Thyroid gland (tissue), 4 donors: ENCODE measurements around the gene TMEM19. TPM values are rescaled to one million over a fixed set of nuclear protein-coding genes. Genes with fewer than 3 reads are reported as not detected.

Source experiments
- DNase-seq, 2 donors: peaks; one replicate each; pipeline ENCODE4 v3.0.0-alpha.2; 2019
- H3K27ac ChIP-seq, 3 donors: fragments of 200-600 bp; sonication (generic); 1 replicate in 2 of 3; 2 replicates in 1 of 3; pipeline ENCODE4 v1.5.1; 2016 to 2019; ENCODE audit warnings: mild to moderate bottlenecking in 1 of 3, moderate library complexity in 1 of 3
- H3K27me3 ChIP-seq: fragments of 200-600 bp; sonication (generic); one replicate; pipeline ENCODE4 v1.5.1; 2019
- H3K36me3 ChIP-seq, 2 donors: fragments of 200-600 bp; sonication (generic); one replicate each; pipeline ENCODE4 v1.5.1; 2016 to 2019
- H3K4me1 ChIP-seq, 2 donors: fragments of 200-600 bp; sonication (generic); one replicate each; pipeline ENCODE4 v1.5.1; 2017 to 2019
- H3K4me3 ChIP-seq, 3 donors: fragments of 200-600 bp; sonication (generic); replicated peaks in 1 of 3; 1 replicate in 2 of 3; 2 replicates in 1 of 3; pipeline ENCODE4 v1.5.1; 2016; ENCODE audit warnings: mild to moderate bottlenecking in 1 of 3
- H3K9me3 ChIP-seq: fragments of 200-600 bp; sonication (generic); one replicate; pipeline ENCODE4 v1.5.1; 2017
- POLR2A ChIP-seq, 2 donors: fragments of 450-650 bp; IDR thresholded peaks; one replicate each; pipeline ENCODE4 v1.6.1; 2017; ENCODE audit warnings: antibody characterized with exemption in 2 of 2, mild to moderate bottlenecking in 2 of 2, moderate library complexity in 1 of 2
- WGBS, 2 donors: methylation state at CpG; one replicate each; pipeline ENCODE4 v1.1.5; 2017; 5-methylcytosine and 5-hydroxymethylcytosine counted together
- intact Hi-C: fragments of 100-400 bp; cut with DNase I; formaldehyde crosslinking; loops from one replicate; pipeline ENCODE4 v1.15.1; 2023
- total RNA-seq, 4 donors: library from RNA; depleted of rRNA; stranded (reverse); fragments of >200 nt; gene quantifications; one replicate each; pipeline ENCODE4 v1.2.3, GENCODE V29; 2016
- TF ChIP-seq, protein P1 (sequence below), 6 experiments: fragments of 200-600 bp in 3 of 6; fragments of 450-650 bp in 3 of 6; sonication (generic) in 3 of 6; IDR thresholded peaks; one replicate each; pipeline ENCODE4 v1.5.1; 2016 to 2019; ENCODE audit warnings: antibody characterized with exemption in 6 of 6, mild to moderate bottlenecking in 2 of 6, inconsistent platforms in 1 of 6, moderate library complexity in 1 of 6

The TMEM19 gene
- total RNA-seq, 4 donors from 2014 or later, result 29.3 to 50.0 (median 47.4) TPM

DNA sequence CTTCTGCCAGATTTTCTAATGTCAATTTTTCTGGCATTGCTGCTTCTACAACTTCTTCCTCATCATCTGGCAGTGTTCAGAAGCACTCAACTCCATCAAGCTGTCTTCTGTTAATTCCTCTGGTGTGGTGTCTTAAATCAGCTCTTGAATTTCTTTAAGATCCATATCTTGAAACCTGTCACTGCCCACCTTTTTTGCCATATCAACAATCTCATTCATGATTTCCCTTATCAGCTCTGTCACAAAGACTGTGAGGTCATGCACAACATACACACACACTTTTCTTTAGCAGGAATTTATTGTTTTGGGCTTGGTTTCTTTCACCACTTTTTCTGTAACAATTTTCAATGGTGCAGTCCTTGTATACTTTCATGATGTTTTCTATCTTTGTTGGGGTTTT is 14.6 kb upstream of the TMEM19 start:
- no peaks in the 10 kb centered on the region for H3K4me1 ChIP-seq
- intact Hi-C loops, result no loop called here
- no peak for DNase-seq
- no peaks in the 10 kb centered on the region for H3K27me3 ChIP-seq
- H3K36me3 ChIP-seq, result no peaks in the 10 kb centered on the region
- TF ChIP-seq, protein P1, sequence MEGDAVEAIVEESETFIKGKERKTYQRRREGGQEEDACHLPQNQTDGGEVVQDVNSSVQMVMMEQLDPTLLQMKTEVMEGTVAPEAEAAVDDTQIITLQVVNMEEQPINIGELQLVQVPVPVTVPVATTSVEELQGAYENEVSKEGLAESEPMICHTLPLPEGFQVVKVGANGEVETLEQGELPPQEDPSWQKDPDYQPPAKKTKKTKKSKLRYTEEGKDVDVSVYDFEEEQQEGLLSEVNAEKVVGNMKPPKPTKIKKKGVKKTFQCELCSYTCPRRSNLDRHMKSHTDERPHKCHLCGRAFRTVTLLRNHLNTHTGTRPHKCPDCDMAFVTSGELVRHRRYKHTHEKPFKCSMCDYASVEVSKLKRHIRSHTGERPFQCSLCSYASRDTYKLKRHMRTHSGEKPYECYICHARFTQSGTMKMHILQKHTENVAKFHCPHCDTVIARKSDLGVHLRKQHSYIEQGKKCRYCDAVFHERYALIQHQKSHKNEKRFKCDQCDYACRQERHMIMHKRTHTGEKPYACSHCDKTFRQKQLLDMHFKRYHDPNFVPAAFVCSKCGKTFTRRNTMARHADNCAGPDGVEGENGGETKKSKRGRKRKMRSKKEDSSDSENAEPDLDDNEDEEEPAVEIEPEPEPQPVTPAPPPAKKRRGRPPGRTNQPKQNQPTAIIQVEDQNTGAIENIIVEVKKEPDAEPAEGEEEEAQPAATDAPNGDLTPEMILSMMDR (IDR thresholded peaks at IDR 0.05), result no peak
- no peak for TF ChIP-seq POLR2A (IDR thresholded peaks at IDR 0.05)
- H3K4me3 ChIP-seq, result no peak overlapping the region
- no peaks in the 10 kb centered on the region for H3K9me3 ChIP-seq
- H3K27ac ChIP-seq, result no peak overlapping the region

- H3K27ac ChIP-seq, result no peak overlapping the region
- DNase-seq, result no peak
- H3K4me1 ChIP-seq, result no peaks in the 10 kb centered on the region
- 65 to 87% methylated on average over 1 of the region's 1 CpG for WGBS, 2 donors
- H3K4me3 ChIP-seq, result no peak overlapping the region
- intact Hi-C loops, result no loop called here
- TF ChIP-seq, protein P1 (IDR thresholded peaks at IDR 0.05), result no peak
- no peak for TF ChIP-seq POLR2A (IDR thresholded peaks at IDR 0.05)
- H3K9me3 ChIP-seq, result no peaks in the 10 kb centered on the region
- H3K27me3 ChIP-seq, result no peaks in the 10 kb centered on the region
- no peaks in the 10 kb centered on the region for H3K36me3 ChIP-seq
Observed at GRCh38 chr12:71671816-71672215, 14.1 kb upstream of the TMEM19 start.

- no peak for TF ChIP-seq POLR2A (IDR thresholded peaks at IDR 0.05)
- TF ChIP-seq, protein P1 (IDR thresholded peaks at IDR 0.05), result no peak
- Histone ChIP-seq H3K4me1 (peaks cover 10 to 13% of the 10 kb centered on the region in 2 donors), H3K9me3 (no peaks in the 10 kb centered on the region), H3K4me3 (no peak overlapping the region), H3K27ac (no peak overlapping the region), H3K27me3 (no peaks in the 10 kb centered on the region), H3K36me3 (no peaks in the 10 kb centered on the region)
- intact Hi-C loops, result no loop called here
- DNase-seq, result no peak
- 88 to 97% methylated on average over 1 of the region's 1 CpG for WGBS, 2 donors
Observed at GRCh38 chr12:71682466-71682865, 3.4 kb upstream of the TMEM19 start.

DNA sequence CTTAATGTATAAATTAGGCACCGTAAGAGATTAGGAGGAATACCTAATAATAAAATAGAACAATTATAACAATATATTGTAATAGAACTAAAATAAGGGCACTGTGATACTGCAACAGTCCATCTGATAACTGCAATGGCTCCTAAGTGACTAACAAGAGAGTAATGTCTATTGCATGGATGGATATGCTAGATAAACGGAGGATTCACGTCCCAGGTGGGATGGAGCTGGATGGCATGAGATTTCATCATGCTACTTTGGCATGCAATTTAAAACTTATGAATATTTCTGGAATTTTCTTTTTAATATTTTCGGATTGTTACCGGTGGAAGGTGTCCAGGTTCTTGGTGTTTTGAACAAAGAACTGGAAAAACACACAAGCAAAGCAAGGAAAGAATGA is 2.2 kb upstream of the TMEM19 start:
- WGBS, 2 donors, result 93 to 94% methylated on average over 5 of the region's 5 CpGs
- Histone ChIP-seq H3K36me3 (no peaks in the 10 kb centered on the region), H3K4me3 (no peak overlapping the region), H3K4me1 (peaks cover 20 to 22% of the 10 kb centered on the region in 2 donors), H3K27ac (no peak overlapping the region), H3K27me3 (no peaks in the 10 kb centered on the region), H3K9me3 (no peaks in the 10 kb centered on the region)
- no peak for TF ChIP-seq POLR2A (IDR thresholded peaks at IDR 0.05)
- TF ChIP-seq, protein P1 (IDR thresholded peaks at IDR 0.05), result no peak
- no peak for DNase-seq
- intact Hi-C loops, result no loop called here

GRCh38 chr12:71684081-71684480 is 1.8 kb upstream of the TMEM19 start:
- no peaks in the 10 kb centered on the region for H3K27me3 ChIP-seq
- no peak overlapping the region for H3K4me3 ChIP-seq
- intact Hi-C loops, result no loop called here
- WGBS, 2 donors, result 83 to 87% methylated on average over 5 of the region's 5 CpGs
- no peak for DNase-seq
- H3K9me3 ChIP-seq, result no peaks in the 10 kb centered on the region
- TF ChIP-seq, protein P1 (IDR thresholded peaks at IDR 0.05), result no peak
- TF ChIP-seq POLR2A (IDR thresholded peaks at IDR 0.05), result no peak
- H3K4me1 ChIP-seq, result peaks cover 20 to 22% of the 10 kb centered on the region in 2 donors
- no peaks in the 10 kb centered on the region for H3K36me3 ChIP-seq
- no peak overlapping the region for H3K27ac ChIP-seq
